RWPE2 (cell line): ENCODE measurements around the gene RNF115.

Source experiments
- ATAC-seq: fragments of 200-7000 bp; cut with Tn5 transposase; 3 replicates; pipeline ENCODE4 v1.9.1; 2021; ENCODE audit warnings: low read depth
- DNase-seq: peaks from one replicate; pipeline ENCODE4 v3.0.0-alpha.2; 2020; ENCODE audit warnings: low spot score
- H3K27ac ChIP-seq: fragments of 450-650 bp; 2 replicates; pipeline ENCODE4 v1.5.1; 2017; ENCODE audit warnings: mild to moderate bottlenecking; ENCODE audit not compliant: poor library complexity, severe bottlenecking
- H3K27me3 ChIP-seq: fragments of 250-450 bp; sonication (Bioruptor Pico); 2 replicates; pipeline ENCODE4 v1.5.1; 2021; ENCODE audit warnings: mild to moderate bottlenecking, moderate library complexity; ENCODE audit not compliant: insufficient read depth, poor library complexity, severe bottlenecking
- H3K36me3 ChIP-seq: fragments of 250-450 bp; sonication (Bioruptor Pico); 2 replicates; pipeline ENCODE4 v1.5.1; 2020; ENCODE audit warnings: low read depth, mild to moderate bottlenecking, moderate library complexity
- H3K4me1 ChIP-seq: fragments of 250-450 bp; sonication (Bioruptor Pico); 2 replicates; pipeline ENCODE4 v1.5.1; 2021; ENCODE audit warnings: mild to moderate bottlenecking, moderate library complexity; ENCODE audit not compliant: insufficient read depth, poor library complexity, severe bottlenecking
- H3K4me3 ChIP-seq: fragments of 250-450 bp; sonication (Bioruptor Pico); 2 replicates; pipeline ENCODE4 v1.5.1; 2021; ENCODE audit warnings: mild to moderate bottlenecking, moderate library complexity; ENCODE audit not compliant: severe bottlenecking
- H3K9me3 ChIP-seq: fragments of 250-450 bp; sonication (Bioruptor Pico); 2 replicates; pipeline ENCODE4 v1.5.1; 2021; ENCODE audit warnings: mild to moderate bottlenecking, moderate library complexity; ENCODE audit not compliant: severe bottlenecking
- CTCF ChIP-seq: fragments of 450-650 bp; IDR thresholded peaks from one replicate; pipeline ENCODE4 v1.5.1; 2017; ENCODE audit warnings: mild to moderate bottlenecking, moderate library complexity; ENCODE audit not compliant: poor library complexity, severe bottlenecking

RNF115 gene

DNA sequence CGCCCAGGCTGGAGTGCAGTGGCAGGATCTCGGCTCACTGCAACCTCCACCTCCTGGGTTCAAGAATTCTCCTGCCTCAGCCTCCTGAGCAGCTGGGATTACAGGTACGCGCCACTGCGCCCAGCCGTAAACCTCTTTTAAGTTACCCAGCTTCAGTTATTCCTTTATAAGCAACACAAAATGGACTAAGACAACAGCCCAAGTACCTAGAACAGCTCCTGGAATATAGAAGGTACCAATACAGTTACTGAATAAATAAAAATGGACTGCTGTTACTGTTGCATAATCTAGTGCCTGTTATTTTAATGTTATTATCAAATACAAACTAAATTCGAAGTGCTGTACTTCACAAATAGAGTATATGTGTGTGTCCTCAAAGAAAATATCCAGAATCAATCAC is 17.1 kb downstream of the RNF115 start:
- no peak for ATAC-seq
- no peak for DNase-seq
- no peak overlapping the region for H3K4me3 ChIP-seq
- TF ChIP-seq CTCF: no peak
- H3K27ac ChIP-seq: no peak overlapping the region
- H3K4me1 ChIP-seq: peaks cover 5% of the 10 kb centered on the region
- peaks cover 5% of the 10 kb centered on the region; the same call in 1 of the 2 replicates for H3K36me3 ChIP-seq
- no peaks in the 10 kb centered on the region for H3K9me3 ChIP-seq
- H3K27me3 ChIP-seq: no peaks in the 10 kb centered on the region

- no peak for ATAC-seq
Measured at GRCh38 chr1:145806408-145806807, 17.5 kb downstream of the RNF115 start.

DNA sequence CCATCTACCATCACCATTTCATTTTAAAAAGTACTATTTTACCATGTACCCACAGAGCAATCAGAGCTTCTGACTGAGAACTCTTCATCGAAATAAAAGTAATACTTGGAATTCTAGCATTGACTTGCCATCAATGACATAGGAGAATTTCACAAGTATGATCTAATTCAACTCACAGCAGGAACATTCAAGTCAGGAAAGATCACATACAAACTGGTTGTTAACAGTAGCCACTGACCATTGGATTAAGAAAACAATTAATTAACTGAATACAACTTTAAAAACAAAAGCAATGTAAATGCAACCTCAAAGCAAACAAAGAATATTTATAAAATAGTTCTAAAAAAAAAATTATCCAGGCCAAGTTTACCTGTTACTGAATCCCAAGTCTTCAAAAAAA is 18.8 kb downstream of the RNF115 start:
- ATAC-seq: no peak
- no peak for TF ChIP-seq CTCF
- H3K27ac ChIP-seq: no peak overlapping the region
- peaks cover 5% of the 10 kb centered on the region; the same call in 1 of the 2 replicates for H3K36me3 ChIP-seq
- no peak for DNase-seq
- no peak overlapping the region for H3K4me3 ChIP-seq
- H3K9me3 ChIP-seq: no peaks in the 10 kb centered on the region
- peaks cover 5% of the 10 kb centered on the region for H3K4me1 ChIP-seq
- H3K27me3 ChIP-seq: no peaks in the 10 kb centered on the region

More at GRCh38 chr1:145806408-145806807, 17.5 kb downstream of the RNF115 start:
- H3K9me3 ChIP-seq: no peaks in the 10 kb centered on the region
- H3K36me3 ChIP-seq: peaks cover 5% of the 10 kb centered on the region; the same call in 1 of the 2 replicates
- H3K4me1 ChIP-seq: peaks cover 5% of the 10 kb centered on the region
- H3K27me3 ChIP-seq: no peaks in the 10 kb centered on the region
- no peak overlapping the region for H3K4me3 ChIP-seq
- no peak for TF ChIP-seq CTCF
- no peak for DNase-seq
- no peak overlapping the region for H3K27ac ChIP-seq

DNA sequence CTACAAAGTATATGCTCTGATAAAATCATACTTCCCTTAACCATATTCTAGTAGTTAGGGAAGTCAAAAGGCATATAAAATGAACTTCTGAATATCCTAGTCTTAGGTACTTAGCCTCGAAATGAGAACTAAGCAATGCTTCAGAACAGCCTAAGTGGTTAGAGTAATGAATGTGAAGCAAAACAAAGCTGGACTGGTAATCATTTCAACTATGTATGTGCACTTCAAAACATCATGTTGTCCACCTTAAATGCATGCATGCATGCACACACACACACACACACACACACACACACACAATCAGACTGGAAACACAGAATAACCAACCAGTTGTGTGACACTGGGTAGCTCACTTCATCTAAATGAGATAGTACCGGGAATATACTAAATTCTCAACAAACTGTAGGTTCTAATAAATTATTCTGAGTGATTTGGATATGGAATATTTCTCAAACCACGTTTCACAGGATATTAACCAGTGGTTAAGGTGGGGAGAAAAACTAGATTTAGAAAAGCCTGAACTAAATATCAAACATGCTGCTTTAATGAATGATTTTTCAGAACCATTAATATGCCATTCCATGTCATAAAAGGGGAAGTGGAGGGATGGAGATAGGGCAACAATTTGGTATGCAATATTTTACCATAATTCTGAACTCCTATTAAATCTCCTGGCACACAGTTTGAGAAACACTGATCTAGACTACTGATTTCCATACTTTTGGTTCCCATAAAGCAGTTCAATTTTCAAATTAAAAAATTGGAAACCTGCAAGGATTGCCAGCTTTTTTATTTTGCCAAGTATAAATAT is 19.5 kb downstream of the RNF115 start:
- Histone ChIP-seq H3K27ac (no peak overlapping the region), H3K4me3 (no peak overlapping the region), H3K27me3 (no peaks in the 10 kb centered on the region), H3K9me3 (no peaks in the 10 kb centered on the region), H3K4me1 (peaks cover 5% of the 10 kb centered on the region), H3K36me3 (peaks cover 5% of the 10 kb centered on the region; the same call in 1 of the 2 replicates)
- DNase-seq: no peak
- no peak for TF ChIP-seq CTCF
- no peak for ATAC-seq

DNA sequence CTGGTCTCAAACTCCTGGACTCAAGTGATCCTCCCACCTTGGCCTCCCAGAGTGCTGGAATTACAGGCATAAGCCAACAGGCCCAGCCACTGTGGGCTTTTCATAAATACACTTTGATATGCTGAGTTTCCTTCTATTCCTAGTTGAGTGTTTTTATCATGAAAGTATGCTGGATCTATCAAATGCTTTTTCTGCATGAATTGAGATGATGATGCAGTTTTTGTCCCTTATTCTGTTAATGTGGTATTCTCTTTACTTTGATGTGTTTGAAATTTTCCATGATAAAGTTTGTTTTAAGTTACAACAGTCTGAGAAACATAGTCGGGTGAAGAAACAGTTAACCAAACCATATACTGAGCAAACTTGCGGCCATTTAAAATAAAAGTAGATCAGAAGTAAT is 24.1 kb downstream of the RNF115 start:
- H3K4me1 ChIP-seq: peaks cover 5% of the 10 kb centered on the region
- TF ChIP-seq CTCF: no peak
- H3K27ac ChIP-seq: no peak overlapping the region
- H3K36me3 ChIP-seq: no peaks in the 10 kb centered on the region; the same call in 1 of the 2 replicates
- peaks cover 3% of the 10 kb centered on the region for H3K9me3 ChIP-seq
- no peaks in the 10 kb centered on the region for H3K27me3 ChIP-seq
- no peak overlapping the region for H3K4me3 ChIP-seq
- DNase-seq (no peak), ATAC-seq (no peak)
